Nephron (organoid): Measurements from ENCODE around the gene ASB1.

Source experiments
- H3K27ac Mint-ChIP-seq, 3 experiments: 2 replicates each; pipeline ENCODE4 v1.8.0; 2020; ENCODE audit warnings: mixed read lengths in 3 of 3, mild to moderate bottlenecking in 2 of 3, moderate library complexity in 1 of 3
- H3K27me3 Mint-ChIP-seq: 2 replicates; pipeline ENCODE4 v1.8.0; 2021; ENCODE audit warnings: low read depth, mild to moderate bottlenecking, moderate library complexity, mixed read lengths
- H3K36me3 Mint-ChIP-seq: 2 replicates; pipeline ENCODE4 v1.8.0; 2020; ENCODE audit warnings: low read depth, mixed read lengths
- H3K4me1 Mint-ChIP-seq: 2 replicates; pipeline ENCODE4 v1.8.0; 2020; ENCODE audit warnings: mixed read lengths
- H3K4me3 Mint-ChIP-seq, 3 experiments: 2 replicates each; pipeline ENCODE4 v1.8.0; 2020; ENCODE audit warnings: mild to moderate bottlenecking in 3 of 3, mixed read lengths in 3 of 3, moderate library complexity in 2 of 3
- H3K9me3 Mint-ChIP-seq: 2 replicates; pipeline ENCODE4 v1.8.0; 2020; ENCODE audit warnings: mixed read lengths
- CTCF ChIP-seq, 3 experiments: fragments of 200-600 bp; sonication (generic); IDR thresholded peaks; one replicate each; pipeline ENCODE4 v1.5.0; 2021; ENCODE audit warnings: antibody characterized with exemption in 3 of 3; ENCODE audit not compliant: unreplicated experiment in 3 of 3

ASB1 gene

GRCh38 chr2:238473523-238473922 lies 46.8 kb downstream of the ASB1 start:
- Mint-ChIP-seq H3K4me1 (peaks cover 8% of the 10 kb centered on the region), H3K4me3 (no peak overlapping the region), H3K36me3 (peaks cover 66% of the 10 kb centered on the region), H3K9me3 (peaks cover 68% of the 10 kb centered on the region), H3K27ac (no peak overlapping the region), H3K27me3 (no peaks in the 10 kb centered on the region)
- TF ChIP-seq CTCF (IDR thresholded peaks at IDR 0.05; ENCODE audit: unreplicated experiment in 3 of 3) = no peak

- Mint-ChIP-seq H3K4me3 (no peak overlapping the region), H3K27me3 (no peaks in the 10 kb centered on the region), H3K36me3 (peaks cover 68% of the 10 kb centered on the region), H3K9me3 (peaks cover 67% of the 10 kb centered on the region), H3K4me1 (peaks cover 8% of the 10 kb centered on the region), H3K27ac (peak overlapping the region in 1 of 3 experiments; percentile 68)
- no peak for TF ChIP-seq CTCF (IDR thresholded peaks at IDR 0.05; ENCODE audit: unreplicated experiment in 3 of 3)
Measured at GRCh38 chr2:238475034-238475433, 48.3 kb downstream of the ASB1 start.

- no peaks in the 10 kb centered on the region for H3K27me3 Mint-ChIP-seq
- H3K9me3 Mint-ChIP-seq = peaks cover 68% of the 10 kb centered on the region
- peaks cover 69% of the 10 kb centered on the region for H3K36me3 Mint-ChIP-seq
- H3K27ac Mint-ChIP-seq = peak overlapping the region in 1 of 3 experiments; percentile 68
- H3K4me3 Mint-ChIP-seq = no peak overlapping the region
- TF ChIP-seq CTCF (IDR thresholded peaks at IDR 0.05; ENCODE audit: unreplicated experiment in 3 of 3) = no peak
- peaks cover 8% of the 10 kb centered on the region for H3K4me1 Mint-ChIP-seq
Measured at GRCh38 chr2:238475566-238475965, 48.8 kb downstream of the ASB1 start.

GRCh38 chr2:238476258-238476657 lies 49.5 kb downstream of the ASB1 start:
- H3K4me1 Mint-ChIP-seq = peaks cover 8% of the 10 kb centered on the region
- H3K9me3 Mint-ChIP-seq = peaks cover 68% of the 10 kb centered on the region
- no peaks in the 10 kb centered on the region for H3K27me3 Mint-ChIP-seq
- peaks cover 63% of the 10 kb centered on the region for H3K36me3 Mint-ChIP-seq
- H3K27ac Mint-ChIP-seq = peak overlapping the region in 1 of 3 experiments; percentile 68
- TF ChIP-seq CTCF (IDR thresholded peaks at IDR 0.05; ENCODE audit: unreplicated experiment in 3 of 3) = no peak
- no peak overlapping the region for H3K4me3 Mint-ChIP-seq

- H3K27me3 Mint-ChIP-seq = no peaks in the 10 kb centered on the region
- TF ChIP-seq CTCF (IDR thresholded peaks at IDR 0.05; ENCODE audit: unreplicated experiment in 3 of 3) = no peak
- H3K4me3 Mint-ChIP-seq = no peak overlapping the region
- H3K9me3 Mint-ChIP-seq = peaks cover 51% of the 10 kb centered on the region
- no peak overlapping the region for H3K27ac Mint-ChIP-seq
- H3K36me3 Mint-ChIP-seq = peaks cover 47% of the 10 kb centered on the region
- H3K4me1 Mint-ChIP-seq = peaks cover 8% of the 10 kb centered on the region
Measured at GRCh38 chr2:238478216-238478615, 51.5 kb downstream of the ASB1 start.

- no peak overlapping the region for H3K27ac Mint-ChIP-seq
- peaks cover 38% of the 10 kb centered on the region for H3K9me3 Mint-ChIP-seq
- H3K4me1 Mint-ChIP-seq = peaks cover 8% of the 10 kb centered on the region
- H3K4me3 Mint-ChIP-seq = no peak overlapping the region
- no peaks in the 10 kb centered on the region for H3K27me3 Mint-ChIP-seq
- peaks cover 31% of the 10 kb centered on the region for H3K36me3 Mint-ChIP-seq
- TF ChIP-seq CTCF (IDR thresholded peaks at IDR 0.05; ENCODE audit: unreplicated experiment in 3 of 3) = no peak
Measured at GRCh38 chr2:238479847-238480246, 53.1 kb downstream of the ASB1 start.
